ENCODE results near the gene EEF1A2.

The EEF1A2 gene

GRCh38 chr20:63449796-63450730, 48.8 kb downstream of the EEF1A2 start:
- no peak overlapping the region for H3K4me2 ChIP-seq (ENCODE audit: low read length)
- H3F3A ChIP-seq (ENCODE audit: control insufficient read depth, insufficient read depth) = no peaks in the 10 kb centered on the region
- H3K79me2 ChIP-seq (ENCODE audit: control insufficient read depth, low read length) = no peaks in the 10 kb centered on the region
- no peaks in the 10 kb centered on the region for H3K9me2 ChIP-seq (replicated peaks; ENCODE audit: control insufficient read depth, low read length)
- H3K27ac ChIP-seq (ENCODE audit: low read depth, low read length) = no peak overlapping the region
- H4K20me1 ChIP-seq (ENCODE audit: control insufficient read depth, insufficient read depth, low read depth, low read length) = no peaks in the 10 kb centered on the region
- no peaks in the 10 kb centered on the region for H3K27me3 ChIP-seq (ENCODE audit: control insufficient read depth, low read length)
- TF ChIP-seq EZH2phosphoT487 (IDR thresholded peaks at IDR 0.05; ENCODE audit: borderline replicate concordance, low read length) = no peak
- TF ChIP-seq CTCF (IDR thresholded peaks at IDR 0.05; ENCODE audit: low read depth, low read length, poor library complexity, severe bottlenecking) = no peak
- H3K4me1 ChIP-seq (ENCODE audit: control insufficient read depth, low read length) = no peaks in the 10 kb centered on the region
- H3K9me3 ChIP-seq (ENCODE audit: control insufficient read depth, insufficient read depth, low read length) = peaks cover 3% of the 10 kb centered on the region; the same call in 1 of the 2 replicates
- no peak overlapping the region for H3K4me3 ChIP-seq (ENCODE audit: low read length)
- H3K36me3 ChIP-seq (ENCODE audit: control insufficient read depth, low read length) = no peaks in the 10 kb centered on the region

GRCh38 chr20:63449025-63449424, 49.9 kb downstream of the EEF1A2 start:
- H3K4me3 ChIP-seq (ENCODE audit: low read length) = no peak overlapping the region
- H3K9me2 ChIP-seq (replicated peaks; ENCODE audit: control insufficient read depth, low read length) = no peaks in the 10 kb centered on the region
- H3K4me1 ChIP-seq (ENCODE audit: control insufficient read depth, low read length) = no peaks in the 10 kb centered on the region
- H3K36me3 ChIP-seq (ENCODE audit: control insufficient read depth, low read length) = no peaks in the 10 kb centered on the region
- no peaks in the 10 kb centered on the region for H3K79me2 ChIP-seq (ENCODE audit: control insufficient read depth, low read length)
- no peak overlapping the region for H3K27ac ChIP-seq (ENCODE audit: low read depth, low read length)
- no peak overlapping the region for H3K4me2 ChIP-seq (ENCODE audit: low read length)
- H4K20me1 ChIP-seq (ENCODE audit: control insufficient read depth, insufficient read depth, low read depth, low read length) = no peaks in the 10 kb centered on the region
- H3K27me3 ChIP-seq (ENCODE audit: control insufficient read depth, low read length) = no peaks in the 10 kb centered on the region
- H3K9me3 ChIP-seq (ENCODE audit: control insufficient read depth, insufficient read depth, low read length) = peaks cover 14% of the 10 kb centered on the region; the same call in 1 of the 2 replicates
- no peaks in the 10 kb centered on the region for H3F3A ChIP-seq (ENCODE audit: control insufficient read depth, insufficient read depth)
- TF ChIP-seq CTCF (IDR thresholded peaks at IDR 0.05; ENCODE audit: low read depth, low read length, poor library complexity, severe bottlenecking) = no peak

GRCh38 chr20:63448031-63448430, 50.9 kb downstream of the EEF1A2 start:
- Histone ChIP-seq H3K4me2 (ENCODE audit: low read length) (no peak overlapping the region), H3K79me2 (ENCODE audit: control insufficient read depth, low read length) (no peaks in the 10 kb centered on the region)

More at GRCh38 chr20:63448031-63448430, 50.9 kb downstream of the EEF1A2 start:
- Histone ChIP-seq H3K27me3 (ENCODE audit: control insufficient read depth, low read length) (no peaks in the 10 kb centered on the region), H3K4me3 (ENCODE audit: low read length) (no peak overlapping the region), H3K9me2 (replicated peaks; ENCODE audit: control insufficient read depth, low read length) (no peaks in the 10 kb centered on the region), H3K9me3 (ENCODE audit: control insufficient read depth, insufficient read depth, low read length) (peaks cover 23% of the 10 kb centered on the region; the same call in 1 of the 2 replicates), H3K27ac (ENCODE audit: low read depth, low read length) (no peak overlapping the region), H3F3A (ENCODE audit: control insufficient read depth, insufficient read depth) (no peaks in the 10 kb centered on the region), H3K4me1 (ENCODE audit: control insufficient read depth, low read length) (no peaks in the 10 kb centered on the region), H3K36me3 (ENCODE audit: control insufficient read depth, low read length) (no peaks in the 10 kb centered on the region), H4K20me1 (ENCODE audit: control insufficient read depth, insufficient read depth, low read depth, low read length) (no peaks in the 10 kb centered on the region)
- TF ChIP-seq CTCF (IDR thresholded peaks at IDR 0.05; ENCODE audit: low read depth, low read length, poor library complexity, severe bottlenecking) (no peak), EZH2phosphoT487 (IDR thresholded peaks at IDR 0.05; ENCODE audit: borderline replicate concordance, low read length) (no peak)
